Retinal pigment epithelial cell (primary cell): ENCODE measurements around the gene RPA3.

ENCODE experiments used
- DNase-seq: peaks from one replicate; pipeline ENCODE4 v3.0.0-alpha.2; 2010; ENCODE audit warnings: low read depth
- H3K4me3 ChIP-seq: 2 replicates; pipeline ENCODE4 v1.5.1; 2011; ENCODE audit warnings: mild to moderate bottlenecking, low read length, control low read depth, moderate library complexity
- TF ChIP-seq, protein P1 (sequence below): conservative IDR thresholded peaks from 2 replicates; pipeline ENCODE4 v1.5.1; 2011; ENCODE audit warnings: low read depth, low read length, control low read depth, inconsistent platforms

Gene RPA3

GRCh38 chr7:7742223-7742622 lies 23.8 kb upstream of the RPA3 start:
- DNase-seq: no peak

DNA sequence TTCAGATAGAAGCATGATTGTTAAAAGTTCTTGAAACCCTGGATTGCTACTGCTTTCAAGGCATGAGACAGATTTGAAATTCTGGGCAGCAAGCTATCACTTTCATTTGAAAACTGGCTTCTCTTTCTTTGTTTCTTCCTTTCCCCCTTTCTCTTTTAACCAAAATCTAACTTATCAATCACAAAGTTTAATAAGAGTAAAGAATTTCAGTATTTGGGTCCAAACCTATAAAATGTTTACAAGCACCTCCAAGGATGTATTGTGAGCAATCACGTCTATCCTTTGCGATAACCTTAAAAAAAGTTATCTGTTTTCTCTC lies 21.6 kb upstream of the RPA3 start:
- TF ChIP-seq, protein P1, sequence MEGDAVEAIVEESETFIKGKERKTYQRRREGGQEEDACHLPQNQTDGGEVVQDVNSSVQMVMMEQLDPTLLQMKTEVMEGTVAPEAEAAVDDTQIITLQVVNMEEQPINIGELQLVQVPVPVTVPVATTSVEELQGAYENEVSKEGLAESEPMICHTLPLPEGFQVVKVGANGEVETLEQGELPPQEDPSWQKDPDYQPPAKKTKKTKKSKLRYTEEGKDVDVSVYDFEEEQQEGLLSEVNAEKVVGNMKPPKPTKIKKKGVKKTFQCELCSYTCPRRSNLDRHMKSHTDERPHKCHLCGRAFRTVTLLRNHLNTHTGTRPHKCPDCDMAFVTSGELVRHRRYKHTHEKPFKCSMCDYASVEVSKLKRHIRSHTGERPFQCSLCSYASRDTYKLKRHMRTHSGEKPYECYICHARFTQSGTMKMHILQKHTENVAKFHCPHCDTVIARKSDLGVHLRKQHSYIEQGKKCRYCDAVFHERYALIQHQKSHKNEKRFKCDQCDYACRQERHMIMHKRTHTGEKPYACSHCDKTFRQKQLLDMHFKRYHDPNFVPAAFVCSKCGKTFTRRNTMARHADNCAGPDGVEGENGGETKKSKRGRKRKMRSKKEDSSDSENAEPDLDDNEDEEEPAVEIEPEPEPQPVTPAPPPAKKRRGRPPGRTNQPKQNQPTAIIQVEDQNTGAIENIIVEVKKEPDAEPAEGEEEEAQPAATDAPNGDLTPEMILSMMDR: no peak
- H3K4me3 ChIP-seq: no peak overlapping the region
- DNase-seq: no peak

More at GRCh38 chr7:7742223-7742622, 23.8 kb upstream of the RPA3 start:
- TF ChIP-seq, protein P1: no peak
- no peak overlapping the region for H3K4me3 ChIP-seq

DNA sequence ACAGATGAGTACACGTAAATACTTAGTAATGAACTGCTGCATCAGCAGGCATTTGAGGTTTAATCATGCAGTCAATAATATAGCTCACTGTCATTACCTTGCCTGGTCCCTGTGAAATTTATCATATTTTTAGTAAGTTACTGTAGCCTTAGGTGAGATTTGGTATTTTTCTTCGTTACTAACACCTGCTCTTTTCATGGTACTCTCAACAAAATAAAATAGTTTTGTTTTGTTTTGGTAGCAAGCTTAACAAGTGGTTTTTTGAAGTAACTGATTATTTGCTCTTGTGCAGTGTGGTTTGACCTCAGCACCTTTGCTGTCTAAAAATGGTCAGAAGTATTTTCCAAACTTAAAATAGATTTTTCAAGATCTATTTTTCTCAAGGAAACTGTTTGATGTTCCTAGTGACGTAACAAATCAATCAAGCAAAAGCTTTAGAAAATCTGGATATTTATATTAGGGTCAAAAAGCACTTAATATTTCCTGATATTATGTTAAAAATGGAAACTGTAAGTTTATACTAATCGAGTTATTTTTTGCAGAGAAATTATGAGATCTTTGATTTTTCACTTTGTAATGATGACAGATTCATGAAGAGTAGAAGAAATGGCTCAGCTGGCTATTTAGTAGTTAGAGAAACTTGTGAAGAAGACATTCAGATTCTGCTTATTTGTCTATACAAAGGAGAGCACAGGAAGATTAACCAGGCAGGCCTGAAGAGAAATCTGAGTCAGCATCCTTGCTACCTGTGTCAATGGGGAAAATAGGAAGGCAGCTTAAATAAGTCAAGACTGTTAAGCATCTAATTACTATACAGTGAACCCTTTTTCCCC lies 21.0 kb upstream of the RPA3 start:
- DNase-seq: no peak
- TF ChIP-seq, protein P1: no peak
- no peak overlapping the region for H3K4me3 ChIP-seq

DNA sequence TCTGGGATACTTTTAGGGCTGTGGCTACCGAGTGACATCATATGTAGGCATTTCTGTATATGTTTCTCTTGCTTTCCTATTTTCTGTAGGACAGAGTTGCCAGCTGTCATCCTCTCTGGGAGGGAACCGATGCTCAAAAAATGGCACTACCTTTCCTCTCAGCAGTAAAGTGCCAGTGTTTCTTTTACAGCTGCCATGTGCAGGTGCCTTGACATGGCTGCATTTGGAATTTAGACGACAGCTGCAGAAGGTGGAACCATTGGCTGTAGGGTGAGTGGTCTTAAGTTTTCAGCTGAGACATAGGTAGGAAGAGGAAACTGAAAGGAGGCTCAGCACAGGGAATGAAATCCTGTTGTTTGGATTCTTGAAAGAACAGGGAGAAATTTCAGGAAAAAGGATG lies 20.2 kb upstream of the RPA3 start:
- no peak for DNase-seq
- TF ChIP-seq, protein P1: no peak
- H3K4me3 ChIP-seq: no peak overlapping the region

- DNase-seq: no peak
- TF ChIP-seq, protein P1: no peak
- no peak overlapping the region for H3K4me3 ChIP-seq
These were observed 19.8 kb upstream of the RPA3 start for GRCh38 chr7:7738177-7738576.

- TF ChIP-seq, protein P1: no peak
- DNase-seq: no peak
- no peak overlapping the region for H3K4me3 ChIP-seq
These were observed 19.3 kb upstream of the RPA3 start for GRCh38 chr7:7737674-7738073.

GRCh38 chr7:7736671-7737070 lies 18.3 kb upstream of the RPA3 start:
- TF ChIP-seq, protein P1: no peak
- DNase-seq: no peak
- H3K4me3 ChIP-seq: no peak overlapping the region
